IMR-90 (cell line): Measurements from ENCODE around the gene KRT6C. TPM values are rescaled to one million over a fixed set of nuclear protein-coding genes. Genes with fewer than 3 reads are reported as not detected.

Experiments
- ATAC-seq: fragments of 200-7000 bp; cut with Tn5 transposase; 2 replicates; pipeline ENCODE4 v1.9.1; 2020; ENCODE audit warnings: low read depth, mild to moderate bottlenecking, moderate library complexity
- BruUV-seq: library from RNA; stranded (reverse); fragments of 400-500 nt; replicated peaks from 2 replicates; lab custom pipeline; 2021; lab: Mats Ljungman, UMichigan
- CTCF ChIA-PET: fragments of 300-600 bp; formaldehyde crosslinking; extraction: SDS; loops from one replicate; lab custom pipeline; 2021; ENCODE audit warnings: antibody characterized with exemption; lab: Yijun Ruan, JAX
- POLR2A ChIA-PET: fragments of 300-600 bp; sonication (Branson Sonifier 250); formaldehyde crosslinking; loops from one replicate; lab custom pipeline; 2022; ENCODE audit warnings: antibody characterized with exemption; ENCODE audit not compliant: unreplicated experiment; lab: Charles Lee
- DNase-seq: peaks from one replicate; pipeline ENCODE4 v3.0.0; 2013
- H2AFZ ChIP-seq: replicated peaks from 2 replicates; pipeline ENCODE3; 2013; ENCODE audit warnings: low read length, mild to moderate bottlenecking; ENCODE audit not compliant: poor library complexity
- H2AK5ac ChIP-seq: 2 replicates; pipeline ENCODE4 v1.6.1; 2013; ENCODE audit warnings: low read depth, low read length, inconsistent platforms
- H2AK9ac ChIP-seq: replicated peaks from 2 replicates; pipeline ENCODE3; 2013; ENCODE audit warnings: mild to moderate bottlenecking, low read depth, low read length, moderate library complexity; ENCODE audit not compliant: poor library complexity
- H2BK120ac ChIP-seq: 2 replicates; pipeline ENCODE4 v1.6.1; 2013; ENCODE audit warnings: low read depth, low read length, inconsistent platforms
- H2BK15ac ChIP-seq: 3 replicates; pipeline ENCODE4 v1.6.1; 2013; ENCODE audit warnings: low read depth, low read length, inconsistent platforms
- H2BK20ac ChIP-seq: 2 replicates; pipeline ENCODE4 v1.6.1; 2013; ENCODE audit warnings: low read depth, mild to moderate bottlenecking, inconsistent platforms, low read length, moderate library complexity
- H2BK5ac ChIP-seq: 2 replicates; pipeline ENCODE4 v1.6.1; 2013; ENCODE audit warnings: mild to moderate bottlenecking, low read depth, low read length, inconsistent platforms; ENCODE audit not compliant: poor library complexity, severe bottlenecking
- H3K14ac ChIP-seq: replicated peaks from 2 replicates; pipeline ENCODE4 v1.6.1; 2013; ENCODE audit warnings: low read depth, low read length, inconsistent platforms
- H3K18ac ChIP-seq: 2 replicates; pipeline ENCODE4 v1.6.1; 2013; ENCODE audit warnings: low read depth, low read length, control low read depth
- H3K23ac ChIP-seq: 2 replicates; pipeline ENCODE4 v1.6.1; 2013; ENCODE audit warnings: low read depth, low read length, inconsistent platforms
- H3K27ac ChIP-seq: 2 replicates; pipeline ENCODE4 v1.5.1; 2013; ENCODE audit warnings: mild to moderate bottlenecking, control low read depth, low read length; ENCODE audit not compliant: insufficient read depth
- H3K27me3 ChIP-seq: 2 replicates; pipeline ENCODE4 v1.6.1; 2013; ENCODE audit warnings: low read length; ENCODE audit not compliant: control insufficient read depth, insufficient read depth
- H3K36me3 ChIP-seq: 2 replicates; pipeline ENCODE4 v1.6.1; 2013; ENCODE audit warnings: low read length, mixed read lengths; ENCODE audit not compliant: control insufficient read depth, insufficient read depth
- H3K4ac ChIP-seq: 2 replicates; pipeline ENCODE4 v1.6.1; 2013; ENCODE audit warnings: low read depth, low read length, inconsistent platforms
- H3K4me1 ChIP-seq: 2 replicates; pipeline ENCODE4 v1.6.1; 2013; ENCODE audit warnings: low read length, mixed read lengths; ENCODE audit not compliant: control insufficient read depth, insufficient read depth
- H3K4me2 ChIP-seq: 2 replicates; pipeline ENCODE4 v1.6.1; 2013; ENCODE audit warnings: low read depth, mild to moderate bottlenecking, control low read depth, low read length, moderate library complexity
- H3K4me3 ChIP-seq: 2 replicates; pipeline ENCODE4 v1.5.1; 2013; ENCODE audit warnings: low read depth, mild to moderate bottlenecking, control low read depth, low read length, moderate library complexity; ENCODE audit not compliant: insufficient read depth
- H3K56ac ChIP-seq: 2 replicates; pipeline ENCODE4 v1.6.1; 2013; ENCODE audit warnings: low read length, inconsistent platforms; ENCODE audit not compliant: insufficient read depth; ENCODE audit errors: extremely low read depth
- H3K79me1 ChIP-seq, 2 experiments: 2 replicates each; pipeline ENCODE4 v1.6.1; 2013; ENCODE audit warnings: low read length in 2 of 2, inconsistent platforms in 1 of 2, low read depth in 1 of 2
- H3K9ac ChIP-seq: 2 replicates; pipeline ENCODE4 v1.6.1; 2013; ENCODE audit warnings: low read depth, low read length, control low read depth
- H3K9me1 ChIP-seq: 2 replicates; pipeline ENCODE4 v1.6.1; 2013; ENCODE audit warnings: low read length, inconsistent platforms; ENCODE audit not compliant: insufficient read depth
- H3K9me3 ChIP-seq: 2 replicates; pipeline ENCODE4 v1.6.1; 2013; ENCODE audit warnings: low read length; ENCODE audit not compliant: control insufficient read depth, insufficient read depth
- H4K20me1 ChIP-seq: 2 replicates; pipeline ENCODE4 v1.6.1; 2013; ENCODE audit warnings: low read length, inconsistent platforms; ENCODE audit not compliant: insufficient read depth
- H4K5ac ChIP-seq: 2 replicates; pipeline ENCODE4 v1.6.1; 2013; ENCODE audit warnings: mild to moderate bottlenecking, low read depth, low read length, control low read depth
- H4K8ac ChIP-seq, 2 experiments: 2 replicates each; pipeline ENCODE4 v1.6.1; 2013; ENCODE audit warnings: low read depth in 2 of 2, low read length in 2 of 2, control low read depth in 1 of 2, inconsistent platforms in 1 of 2
- H4K91ac ChIP-seq: 2 replicates; pipeline ENCODE4 v1.6.1; 2013; ENCODE audit warnings: low read depth, low read length, inconsistent platforms; ENCODE audit not compliant: insufficient read depth
- WGBS, 2 experiments: methylation state at CpG; one replicate each; pipeline versions ENCODE4 v1.1.5 to v1.1.7; 2013; ENCODE audit warnings: missing lambda C conversion rate in 2 of 2; ENCODE audit not compliant: insufficient read length in 1 of 2; ENCODE audit errors: extremely low coverage in 2 of 2; 5-methylcytosine and 5-hydroxymethylcytosine counted together
- dilution Hi-C: fragments of 300-500 bp; cut with HindIII; formaldehyde crosslinking; loops from one replicate; pipeline ENCODE4 v1.14.3; 2018; ENCODE audit warnings: low sequenced_read_pairs; ENCODE audit not compliant: unreplicated experiment
- in situ Hi-C: fragments of 300-500 bp; cut with MboI; formaldehyde crosslinking; loops from 3 replicates; pipeline ENCODE4 v1.14.3; 2019; ENCODE audit warnings: low sequenced_read_pairs, inconsistent platforms, mixed read lengths
- intact Hi-C: fragments of 100-400 bp; cut with micrococcal nuclease; formaldehyde crosslinking; loops from 2 replicates; pipeline ENCODE4 v1.10.0; 2022
- polyA plus RNA-seq, 3 experiments: library from polyadenylated mRNA; depleted of rRNA; stranded (reverse); fragments of >200 nt; gene quantifications; 2 replicates each; pipeline ENCODE4 v1.2.3, GENCODE V29; 2012; ENCODE audit warnings: low replicate concordance in 1 of 3
- total RNA-seq: library from RNA; depleted of rRNA; stranded (reverse); fragments of >200 nt; gene quantifications from 2 replicates; pipeline ENCODE4 v1.2.3, GENCODE V29; 2012
- TF ChIP-seq, protein P1 (sequence below): fragments of 150-350 bp; IDR thresholded peaks from 2 replicates; pipeline ENCODE4 v1.6.1; 2016; ENCODE audit warnings: low read depth, mild to moderate bottlenecking, low read length, moderate library complexity, borderline replicate concordance

The KRT6C gene
- total and polyA plus RNA-seq, 2 of the 4 experiments (the other 2 are of a cell fraction) = not detected

GRCh38 chr12:52464897-52465296 is 8.7 kb downstream of the KRT6C start:
- H3K9ac ChIP-seq = no peak overlapping the region
- H3K4ac ChIP-seq = no peak overlapping the region
- no peaks in the 10 kb centered on the region for H3K9me3 ChIP-seq
- BruUV-seq = no TSS peak
- no peaks in the 10 kb centered on the region for H3K4me1 ChIP-seq
- no peak overlapping the region for H3K18ac ChIP-seq
- H4K91ac ChIP-seq = no peak overlapping the region
- ChIA-PET CTCF (no interaction called here), POLR2A (no interaction called here)
- dilution Hi-C loops = no loop called here
- TF ChIP-seq, protein P1, sequence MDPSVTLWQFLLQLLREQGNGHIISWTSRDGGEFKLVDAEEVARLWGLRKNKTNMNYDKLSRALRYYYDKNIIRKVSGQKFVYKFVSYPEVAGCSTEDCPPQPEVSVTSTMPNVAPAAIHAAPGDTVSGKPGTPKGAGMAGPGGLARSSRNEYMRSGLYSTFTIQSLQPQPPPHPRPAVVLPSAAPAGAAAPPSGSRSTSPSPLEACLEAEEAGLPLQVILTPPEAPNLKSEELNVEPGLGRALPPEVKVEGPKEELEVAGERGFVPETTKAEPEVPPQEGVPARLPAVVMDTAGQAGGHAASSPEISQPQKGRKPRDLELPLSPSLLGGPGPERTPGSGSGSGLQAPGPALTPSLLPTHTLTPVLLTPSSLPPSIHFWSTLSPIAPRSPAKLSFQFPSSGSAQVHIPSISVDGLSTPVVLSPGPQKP = no peak
- no peak overlapping the region for H3K14ac ChIP-seq
- H2BK20ac ChIP-seq = no peak overlapping the region
- H3K23ac ChIP-seq = no peak overlapping the region
- DNase-seq (no peak), ATAC-seq (no peak)
- intact Hi-C loops = no loop called here
- no peak overlapping the region for H2BK120ac ChIP-seq
- H4K20me1 ChIP-seq = no peaks in the 10 kb centered on the region
- H2BK5ac ChIP-seq = no peak overlapping the region
- no peak overlapping the region for H2BK15ac ChIP-seq
- H3K56ac ChIP-seq = no peak overlapping the region
- no peaks in the 10 kb centered on the region for H3K9me1 ChIP-seq
- H3K36me3 ChIP-seq = no peaks in the 10 kb centered on the region
- no peak overlapping the region for H2AK9ac ChIP-seq
- no peak overlapping the region for H2AK5ac ChIP-seq
- no peak overlapping the region for H4K5ac ChIP-seq
- no peak overlapping the region for H3K4me2 ChIP-seq
- peaks cover 7% of the 10 kb centered on the region; the same call in 1 of the 2 replicates for H3K27me3 ChIP-seq
- H3K4me3 ChIP-seq = no peak overlapping the region
- WGBS, 2 experiments = no CpG with 5 or more reads among the region's 2 CpGs
- H4K8ac ChIP-seq = no peak overlapping the region
- H3K27ac ChIP-seq = no peak overlapping the region
- H3K79me1 ChIP-seq = no peaks in the 10 kb centered on the region
- in situ Hi-C loops = no loop called here
- H2AFZ ChIP-seq = no peak overlapping the region
